ENCODE measurements around the gene ZC3H6.

DNA sequence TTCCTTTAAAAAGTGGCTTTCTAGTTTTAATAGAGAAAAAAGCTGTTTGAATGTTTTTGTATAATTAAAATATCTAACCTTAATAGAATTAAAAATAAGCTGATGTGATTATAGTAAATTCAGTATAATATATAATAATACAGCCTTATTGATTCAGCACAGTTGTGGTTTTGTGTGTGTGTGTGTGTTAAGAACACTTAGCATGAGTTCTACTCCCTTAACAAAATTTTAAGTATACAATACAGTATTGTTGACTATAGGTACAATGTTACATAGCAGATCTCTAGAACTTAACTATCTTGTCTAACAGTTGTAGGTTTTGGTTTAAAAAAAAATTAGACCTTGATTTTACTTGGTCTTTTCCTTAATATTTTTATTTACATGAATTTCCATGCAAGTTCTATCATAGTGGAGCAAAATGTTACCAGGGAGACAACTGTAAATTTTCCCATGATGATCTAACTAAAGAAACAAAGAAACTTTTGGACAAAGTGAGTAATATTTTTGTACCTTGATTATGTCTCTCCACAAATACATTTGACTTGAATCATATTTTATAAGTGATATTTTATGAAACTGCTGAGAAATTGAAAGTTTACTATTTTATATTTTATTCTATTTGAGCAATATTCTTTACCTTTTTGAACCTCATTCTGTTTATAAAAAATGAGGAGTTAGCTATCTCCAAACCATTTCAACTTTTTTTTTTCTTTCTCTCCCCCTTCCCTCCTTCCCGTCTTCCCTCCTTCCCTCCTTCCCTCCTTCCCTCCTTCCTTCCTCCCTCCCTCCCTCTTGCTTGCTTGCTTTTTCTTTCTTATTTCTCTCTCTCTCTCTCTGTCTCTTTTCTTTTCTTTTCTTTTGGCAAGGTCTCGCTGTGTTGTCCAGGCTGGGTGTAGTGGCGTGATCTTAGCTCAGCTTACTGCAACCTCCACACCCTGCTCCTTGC, 46.3 kb downstream of the ZC3H6 start:
- TF ChIP-seq TAF1 (IDR thresholded peaks at IDR 0.05; ENCODE audit: borderline replicate concordance, insufficient read depth, low read length) (no peak), POLR2AphosphoS5 (IDR thresholded peaks at IDR 0.05; ENCODE audit: low read depth, low read length) (no peak), SIN3A (IDR thresholded peaks at IDR 0.05; ENCODE audit: borderline replicate concordance, insufficient read depth, low read length) (no peak), FOXP2 (optimal IDR thresholded peaks at IDR 0.05; ENCODE audit: borderline replicate concordance, extremely low read depth, extremely low read length, insufficient read depth) (no peak)
- TF ChIP-seq, protein P1, sequence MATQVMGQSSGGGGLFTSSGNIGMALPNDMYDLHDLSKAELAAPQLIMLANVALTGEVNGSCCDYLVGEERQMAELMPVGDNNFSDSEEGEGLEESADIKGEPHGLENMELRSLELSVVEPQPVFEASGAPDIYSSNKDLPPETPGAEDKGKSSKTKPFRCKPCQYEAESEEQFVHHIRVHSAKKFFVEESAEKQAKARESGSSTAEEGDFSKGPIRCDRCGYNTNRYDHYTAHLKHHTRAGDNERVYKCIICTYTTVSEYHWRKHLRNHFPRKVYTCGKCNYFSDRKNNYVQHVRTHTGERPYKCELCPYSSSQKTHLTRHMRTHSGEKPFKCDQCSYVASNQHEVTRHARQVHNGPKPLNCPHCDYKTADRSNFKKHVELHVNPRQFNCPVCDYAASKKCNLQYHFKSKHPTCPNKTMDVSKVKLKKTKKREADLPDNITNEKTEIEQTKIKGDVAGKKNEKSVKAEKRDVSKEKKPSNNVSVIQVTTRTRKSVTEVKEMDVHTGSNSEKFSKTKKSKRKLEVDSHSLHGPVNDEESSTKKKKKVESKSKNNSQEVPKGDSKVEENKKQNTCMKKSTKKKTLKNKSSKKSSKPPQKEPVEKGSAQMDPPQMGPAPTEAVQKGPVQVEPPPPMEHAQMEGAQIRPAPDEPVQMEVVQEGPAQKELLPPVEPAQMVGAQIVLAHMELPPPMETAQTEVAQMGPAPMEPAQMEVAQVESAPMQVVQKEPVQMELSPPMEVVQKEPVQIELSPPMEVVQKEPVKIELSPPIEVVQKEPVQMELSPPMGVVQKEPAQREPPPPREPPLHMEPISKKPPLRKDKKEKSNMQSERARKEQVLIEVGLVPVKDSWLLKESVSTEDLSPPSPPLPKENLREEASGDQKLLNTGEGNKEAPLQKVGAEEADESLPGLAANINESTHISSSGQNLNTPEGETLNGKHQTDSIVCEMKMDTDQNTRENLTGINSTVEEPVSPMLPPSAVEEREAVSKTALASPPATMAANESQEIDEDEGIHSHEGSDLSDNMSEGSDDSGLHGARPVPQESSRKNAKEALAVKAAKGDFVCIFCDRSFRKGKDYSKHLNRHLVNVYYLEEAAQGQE (IDR thresholded peaks at IDR 0.05; ENCODE audit: insufficient read depth in 1 of 2, low read depth in 2 of 2, low read length in 2 of 2), result no peak

Data from PFSK-1 (cell line).